CD8-positive, alpha-beta memory T cell (primary cell): ENCODE results near the gene NCOA1. TPM values are rescaled to one million over a fixed set of nuclear protein-coding genes. Genes with fewer than 3 reads are reported as not detected.

Source experiments
- CTCF ChIA-PET: fragments of 350-600 bp; sonication (Branson Sonifier 250); formaldehyde crosslinking; loops from one replicate; lab custom pipeline; 2021; ENCODE audit warnings: antibody characterized with exemption; lab: Charles Lee
- POLR2A ChIA-PET: fragments of 350-600 bp; sonication (Branson Sonifier 250); formaldehyde crosslinking; loops from one replicate; lab custom pipeline; 2021; ENCODE audit warnings: antibody characterized with exemption; lab: Charles Lee
- DNase-seq, 5 donors: peaks; one replicate each; pipeline versions ENCODE4 v3.0.0 to v3.0.0-alpha.2; 2020 to 2022; ENCODE audit warnings: mixed read lengths in 1 of 5
- H3K27ac ChIP-seq: one replicate; pipeline ENCODE4 v1.7.0; 2013; ENCODE audit warnings: low read depth, mild to moderate bottlenecking, low read length, moderate library complexity
- H3K27me3 ChIP-seq: 2 replicates; pipeline ENCODE4 v1.7.0; 2013; ENCODE audit warnings: low read length, mild to moderate bottlenecking; ENCODE audit not compliant: insufficient read depth, poor library complexity, severe bottlenecking
- H3K36me3 ChIP-seq: 2 replicates; pipeline ENCODE4 v1.7.0; 2013; ENCODE audit warnings: mild to moderate bottlenecking, low read length, moderate library complexity; ENCODE audit not compliant: insufficient read depth
- H3K4me1 ChIP-seq: 2 replicates; pipeline ENCODE4 v1.7.0; 2013; ENCODE audit warnings: mild to moderate bottlenecking, low read length, moderate library complexity; ENCODE audit not compliant: insufficient read depth
- H3K4me3 ChIP-seq: 2 replicates; pipeline ENCODE4 v1.7.0; 2013; ENCODE audit warnings: mild to moderate bottlenecking, low read length
- H3K9me3 ChIP-seq: 2 replicates; pipeline ENCODE4 v1.7.0; 2013; ENCODE audit warnings: mild to moderate bottlenecking, low read length
- H3K27ac Mint-ChIP-seq, 8 donors: one replicate each; pipeline ENCODE4 v1.8.0; 2020 to 2021; ENCODE audit warnings: mixed read lengths in 8 of 8, mild to moderate bottlenecking in 6 of 8, inconsistent platforms in 3 of 8, moderate library complexity in 3 of 8
- H3K27me3 Mint-ChIP-seq, 2 donors: one replicate each; pipeline ENCODE4 v1.8.0; 2020 to 2021; ENCODE audit warnings: mixed read lengths in 2 of 2, mild to moderate bottlenecking in 1 of 2, moderate library complexity in 1 of 2
- H3K36me3 Mint-ChIP-seq, 3 donors: one replicate each; pipeline ENCODE4 v1.8.0; 2020 to 2021; ENCODE audit warnings: mixed read lengths in 3 of 3, inconsistent platforms in 1 of 3, mild to moderate bottlenecking in 1 of 3
- H3K4me1 Mint-ChIP-seq, 3 donors: one replicate each; pipeline ENCODE4 v1.8.0; 2020 to 2021; ENCODE audit warnings: mixed read lengths in 3 of 3, inconsistent platforms in 1 of 3, mild to moderate bottlenecking in 1 of 3
- H3K4me3 Mint-ChIP-seq, 7 donors: one replicate each; pipeline ENCODE4 v1.8.0; 2020 to 2021; ENCODE audit warnings: mixed read lengths in 7 of 7, mild to moderate bottlenecking in 6 of 7, moderate library complexity in 4 of 7, inconsistent platforms in 2 of 7
- H3K9me3 Mint-ChIP-seq, 5 donors: one replicate each; pipeline ENCODE4 v1.8.0; 2020 to 2022; ENCODE audit warnings: mixed read lengths in 5 of 5, mild to moderate bottlenecking in 3 of 5, moderate library complexity in 2 of 5, inconsistent platforms in 1 of 5
- polyA plus RNA-seq: library from polyadenylated mRNA; unstranded; fragments of 300-500 nt; fragmentation: Illumina TruSeq; gene quantifications from one replicate; pipeline ENCODE4 v1.2.3, GENCODE V29; 2021
- total RNA-seq, 2 experiments: library from RNA; stranded (reverse); gene quantifications; one replicate each; pipeline ENCODE4 v1.2.3, GENCODE V29; 2021

NCOA1 gene
- total and polyA plus RNA-seq, 3 experiments from 2014 or later: 32.2 to 35.7 (median 32.7) TPM

DNA sequence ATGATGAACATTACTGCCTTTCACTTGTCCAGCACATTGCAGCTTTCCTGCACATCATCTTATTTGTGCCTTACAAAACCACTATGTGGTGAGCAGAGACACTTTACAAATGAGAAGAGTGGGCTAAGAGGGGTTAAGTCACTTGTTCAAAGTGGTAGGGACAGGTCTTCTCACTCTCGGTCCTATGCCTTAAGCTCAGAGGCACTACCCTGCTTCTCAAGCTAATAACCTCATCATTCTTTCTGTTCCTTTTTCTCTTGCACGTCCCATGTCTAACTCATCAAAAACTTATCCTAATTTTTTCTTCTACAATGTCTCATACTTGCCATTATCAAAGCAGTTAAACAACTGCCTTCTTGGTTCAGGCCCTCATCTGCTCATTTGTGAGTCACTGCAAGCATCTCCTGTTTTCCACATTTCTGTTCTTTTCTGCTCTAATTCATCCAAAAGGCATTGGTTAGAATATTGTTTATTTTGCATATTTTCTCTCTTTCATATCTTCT, 21.9 kb upstream of the NCOA1 start:
- Histone ChIP-seq H3K9me3 (no peaks in the 10 kb centered on the region), H3K27ac (no peak overlapping the region), H3K4me1 (no peaks in the 10 kb centered on the region), H3K36me3 (no peaks in the 10 kb centered on the region), H3K4me3 (no peak overlapping the region), H3K27me3 (no peaks in the 10 kb centered on the region)
- peaks cover 0 to 10% (median 0%) of the 10 kb centered on the region in 3 donors for H3K36me3 Mint-ChIP-seq
- H3K27me3 Mint-ChIP-seq: peaks cover 0 to 14% of the 10 kb centered on the region in 2 donors
- no peak for DNase-seq
- H3K27ac Mint-ChIP-seq: no peak overlapping the region
- ChIA-PET CTCF (no interaction called here), POLR2A (no interaction called here)
- H3K4me3 Mint-ChIP-seq: no peak overlapping the region
- H3K4me1 Mint-ChIP-seq: no peaks in the 10 kb centered on the region
- peaks cover 0 to 2% (median 0%) of the 10 kb centered on the region in 5 donors for H3K9me3 Mint-ChIP-seq

DNA sequence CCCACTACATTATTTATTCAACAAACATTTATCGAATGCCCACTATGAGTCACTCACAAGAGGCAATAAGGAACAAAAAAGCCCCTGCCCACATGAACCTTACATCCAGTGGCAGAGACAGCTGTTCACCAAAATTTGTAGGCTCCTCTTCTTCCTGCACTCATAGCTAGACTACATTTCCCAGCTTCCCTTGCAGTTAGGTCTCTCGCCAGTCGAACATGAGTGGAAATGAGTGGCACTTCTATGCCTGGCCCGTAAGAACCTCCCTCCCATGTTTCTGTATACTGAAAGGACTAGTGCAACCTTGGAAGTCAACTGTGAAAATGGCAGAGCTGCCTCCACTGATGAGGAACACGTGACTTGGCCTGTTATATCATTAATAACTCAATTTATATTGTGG, 19.4 kb upstream of the NCOA1 start:
- no peaks in the 10 kb centered on the region for H3K36me3 ChIP-seq
- Mint-ChIP-seq H3K27ac (no peak overlapping the region), H3K36me3 (peaks cover 0 to 10% (median 0%) of the 10 kb centered on the region in 3 donors), H3K4me1 (no peaks in the 10 kb centered on the region), H3K27me3 (peaks cover 0 to 14% of the 10 kb centered on the region in 2 donors), H3K4me3 (no peak overlapping the region), H3K9me3 (peaks cover 0 to 2% (median 0%) of the 10 kb centered on the region in 5 donors)
- no peak for DNase-seq
- ChIA-PET POLR2A (no interaction called here), CTCF (no interaction called here)
- no peaks in the 10 kb centered on the region for H3K4me1 ChIP-seq
- H3K27ac ChIP-seq: no peak overlapping the region
- no peaks in the 10 kb centered on the region for H3K27me3 ChIP-seq
- H3K9me3 ChIP-seq: no peaks in the 10 kb centered on the region
- H3K4me3 ChIP-seq: no peak overlapping the region

DNA sequence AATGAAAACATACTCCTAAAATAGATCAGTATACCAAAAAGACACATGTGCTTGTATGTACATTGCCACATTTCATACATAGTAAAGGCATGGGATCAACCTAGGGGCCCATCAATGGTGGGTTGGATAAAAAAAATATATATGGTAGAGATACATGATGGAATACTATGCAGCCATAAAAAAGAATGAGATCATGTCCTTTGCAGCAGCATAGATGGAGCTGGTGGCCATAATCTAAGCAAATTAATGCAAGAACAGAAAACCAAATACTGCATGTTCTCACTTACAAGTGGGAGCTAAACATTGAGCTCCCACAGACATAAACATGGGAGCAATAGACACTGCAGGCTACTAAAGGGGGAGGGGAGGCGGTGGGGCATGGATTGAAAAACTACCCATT, 18.6 kb upstream of the NCOA1 start:
- POLR2A ChIA-PET: interaction anchor here (0.6 kb wide), 1 partner anchor 210 kb away, joined by 3 read pairs; no protein-coding TSS in a partner anchor
- Histone ChIP-seq H3K27me3 (no peaks in the 10 kb centered on the region), H3K36me3 (no peaks in the 10 kb centered on the region), H3K9me3 (no peaks in the 10 kb centered on the region), H3K4me3 (no peak overlapping the region), H3K27ac (no peak overlapping the region), H3K4me1 (no peaks in the 10 kb centered on the region)
- Mint-ChIP-seq H3K9me3 (peaks cover 0 to 2% (median 0%) of the 10 kb centered on the region in 5 donors), H3K4me3 (no peak overlapping the region), H3K36me3 (peaks cover 0 to 10% (median 0%) of the 10 kb centered on the region in 3 donors), H3K27me3 (peaks cover 0 to 11% of the 10 kb centered on the region in 2 donors), H3K27ac (no peak overlapping the region), H3K4me1 (no peaks in the 10 kb centered on the region)
- CTCF ChIA-PET: no interaction called here
- DNase-seq: no peak

DNA sequence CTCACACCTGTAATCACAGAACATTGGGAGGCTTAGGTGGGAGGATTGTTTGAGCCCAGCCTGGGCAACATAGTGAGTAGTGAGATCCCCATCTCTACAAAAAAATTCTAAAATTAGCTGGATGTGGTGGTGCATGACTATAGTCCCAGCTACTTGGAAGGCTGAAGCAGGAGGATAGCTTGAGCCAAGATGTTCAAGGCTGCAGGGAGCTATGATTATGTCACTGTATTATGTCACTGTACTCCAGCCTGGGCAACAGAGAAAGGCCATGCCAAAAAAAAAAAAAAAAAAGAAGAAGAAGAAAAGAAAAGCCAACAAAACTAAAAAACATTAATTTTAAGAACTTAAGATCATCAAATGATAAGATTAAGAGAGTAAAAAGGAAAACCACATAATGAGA, 17.4 kb upstream of the NCOA1 start:
- no peaks in the 10 kb centered on the region for H3K4me1 ChIP-seq
- Mint-ChIP-seq H3K9me3 (peaks cover 0 to 2% (median 0%) of the 10 kb centered on the region in 5 donors), H3K36me3 (peaks cover 0 to 10% (median 0%) of the 10 kb centered on the region in 3 donors), H3K4me3 (no peak overlapping the region), H3K4me1 (no peaks in the 10 kb centered on the region), H3K27ac (peak overlapping the region in 1 of 8 donors; percentile 52), H3K27me3 (peaks cover 0 to 9% of the 10 kb centered on the region in 2 donors)
- H3K27ac ChIP-seq: no peak overlapping the region
- CTCF ChIA-PET: no interaction called here
- no peaks in the 10 kb centered on the region for H3K36me3 ChIP-seq
- no peaks in the 10 kb centered on the region for H3K9me3 ChIP-seq
- H3K4me3 ChIP-seq: no peak overlapping the region
- H3K27me3 ChIP-seq: no peaks in the 10 kb centered on the region
- no peak for DNase-seq
- POLR2A ChIA-PET: no interaction called here

DNA sequence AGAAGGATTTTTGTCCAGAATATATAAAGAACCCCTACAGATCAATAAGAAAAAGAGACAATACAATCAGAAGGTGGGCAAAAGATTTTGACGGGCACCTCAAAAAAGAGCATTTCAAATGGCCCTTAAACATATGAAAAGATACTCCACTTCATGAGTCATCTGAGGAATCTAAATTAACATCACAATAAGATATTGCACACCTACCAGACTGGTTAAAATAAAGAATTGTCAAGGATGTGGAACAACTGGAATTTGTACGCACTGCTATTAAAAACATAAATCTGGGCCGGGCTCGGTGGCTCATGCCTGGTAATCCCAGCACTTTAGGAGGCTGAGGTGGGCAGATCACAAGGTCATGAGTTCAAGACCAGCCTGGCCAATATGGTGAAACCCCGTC, 17.0 kb upstream of the NCOA1 start:
- Mint-ChIP-seq H3K27ac (no peak overlapping the region), H3K9me3 (no peaks in the 10 kb centered on the region), H3K4me1 (no peaks in the 10 kb centered on the region), H3K27me3 (peaks cover 0 to 5% of the 10 kb centered on the region in 2 donors), H3K36me3 (peaks cover 0 to 8% (median 0%) of the 10 kb centered on the region in 3 donors), H3K4me3 (no peak overlapping the region)
- no peaks in the 10 kb centered on the region for H3K9me3 ChIP-seq
- CTCF ChIA-PET: no interaction called here
- no peak overlapping the region for H3K27ac ChIP-seq
- POLR2A ChIA-PET: no interaction called here
- DNase-seq: no peak
- H3K4me3 ChIP-seq: no peak overlapping the region
- H3K36me3 ChIP-seq: no peaks in the 10 kb centered on the region
- H3K4me1 ChIP-seq: no peaks in the 10 kb centered on the region
- H3K27me3 ChIP-seq: no peaks in the 10 kb centered on the region

DNA sequence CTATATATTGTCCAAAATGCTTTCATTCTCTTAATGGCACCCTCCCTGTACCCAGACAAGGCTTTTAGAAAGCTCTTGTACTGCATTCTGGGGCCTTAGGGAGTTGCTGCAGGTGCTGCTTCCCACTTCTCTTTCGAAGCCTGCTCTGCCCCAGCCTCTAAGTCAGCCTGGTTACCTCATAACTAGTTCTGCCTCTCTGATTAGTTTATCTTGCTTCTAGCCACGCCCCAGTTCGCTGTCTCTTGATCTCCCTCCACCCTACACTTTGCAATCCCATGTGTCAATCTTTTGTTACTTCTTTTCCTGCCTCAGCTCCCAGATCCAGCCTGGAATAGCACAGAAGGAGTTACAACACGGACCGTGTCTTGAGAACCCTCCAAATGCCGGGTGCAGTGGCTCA, 13.8 kb upstream of the NCOA1 start:
- Histone ChIP-seq H3K36me3 (no peaks in the 10 kb centered on the region), H3K27me3 (no peaks in the 10 kb centered on the region), H3K4me1 (no peaks in the 10 kb centered on the region), H3K9me3 (no peaks in the 10 kb centered on the region), H3K4me3 (no peak overlapping the region), H3K27ac (no peak overlapping the region)
- Mint-ChIP-seq H3K27ac (no peak overlapping the region), H3K36me3 (no peaks in the 10 kb centered on the region), H3K9me3 (no peaks in the 10 kb centered on the region), H3K4me1 (no peaks in the 10 kb centered on the region), H3K27me3 (no peaks in the 10 kb centered on the region), H3K4me3 (no peak overlapping the region)
- ChIA-PET POLR2A (no interaction called here), CTCF (no interaction called here)
- no peak for DNase-seq

DNA sequence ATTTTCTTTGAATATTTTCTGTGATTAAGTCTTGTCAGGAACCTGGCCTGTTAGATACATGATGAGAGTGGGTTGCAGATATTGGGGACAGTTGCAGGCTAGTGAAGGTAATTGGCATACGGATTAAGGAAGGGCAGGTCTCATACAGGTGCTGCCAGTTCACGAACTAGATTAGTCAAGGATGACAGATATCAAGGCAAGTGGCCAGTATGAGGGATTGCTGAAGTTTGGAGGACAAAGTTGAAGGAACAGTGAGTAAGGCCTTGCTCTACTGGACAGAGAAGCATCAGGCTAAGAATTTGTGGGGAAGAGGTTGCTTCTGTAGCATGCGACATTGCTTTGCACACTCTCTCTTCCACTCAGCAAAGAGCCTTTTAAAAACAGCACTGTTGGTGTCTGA, 12.8 kb upstream of the NCOA1 start:
- no peak for DNase-seq
- H3K4me3 ChIP-seq: no peak overlapping the region
- no peaks in the 10 kb centered on the region for H3K4me1 Mint-ChIP-seq
- CTCF ChIA-PET: no interaction called here
- H3K9me3 Mint-ChIP-seq: no peaks in the 10 kb centered on the region
- H3K36me3 ChIP-seq: no peaks in the 10 kb centered on the region
- H3K27ac Mint-ChIP-seq: peak overlapping the region in 2 of 8 donors; percentile 4 to 23
- H3K27ac ChIP-seq: no peak overlapping the region
- peaks cover 0 to 2% of the 10 kb centered on the region in 2 donors for H3K27me3 Mint-ChIP-seq
- POLR2A ChIA-PET: no interaction called here
- no peaks in the 10 kb centered on the region for H3K36me3 Mint-ChIP-seq
- H3K4me3 Mint-ChIP-seq: no peak overlapping the region
- H3K4me1 ChIP-seq: no peaks in the 10 kb centered on the region
- H3K27me3 ChIP-seq: no peaks in the 10 kb centered on the region
- H3K9me3 ChIP-seq: no peaks in the 10 kb centered on the region

DNA sequence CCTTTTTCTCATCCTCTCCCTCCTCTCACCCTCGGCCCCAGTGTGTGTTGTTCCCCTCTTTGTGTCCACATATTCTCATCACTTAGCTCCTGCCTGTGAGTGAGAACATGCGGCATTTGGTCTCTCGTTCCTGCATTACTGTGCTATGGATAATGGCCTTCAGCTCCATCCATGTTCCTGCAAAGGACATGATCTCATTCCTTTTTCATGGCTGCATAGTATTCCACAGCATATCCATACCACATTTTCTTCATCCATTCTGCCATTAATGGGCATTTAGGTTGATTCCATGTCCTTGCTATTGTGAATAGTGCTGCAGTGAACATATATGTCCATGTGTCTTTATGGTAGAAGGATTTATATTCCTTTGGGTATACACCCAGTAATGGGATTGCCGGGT, 10.8 kb upstream of the NCOA1 start:
- no peak for DNase-seq
- no peaks in the 10 kb centered on the region for H3K9me3 ChIP-seq
- H3K27ac ChIP-seq: no peak overlapping the region
- no peaks in the 10 kb centered on the region for H3K4me1 ChIP-seq
- Mint-ChIP-seq H3K27me3 (peaks cover 0 to 10% of the 10 kb centered on the region in 2 donors), H3K9me3 (no peaks in the 10 kb centered on the region), H3K27ac (no peak overlapping the region), H3K4me3 (no peak overlapping the region), H3K4me1 (no peaks in the 10 kb centered on the region), H3K36me3 (no peaks in the 10 kb centered on the region)
- no peaks in the 10 kb centered on the region for H3K27me3 ChIP-seq
- H3K4me3 ChIP-seq: no peak overlapping the region
- ChIA-PET POLR2A (no interaction called here), CTCF (no interaction called here)
- H3K36me3 ChIP-seq: no peaks in the 10 kb centered on the region
